HepG2 (cell line): ENCODE data around the gene RSF1. TPM values are rescaled to one million over a fixed set of nuclear protein-coding genes. Genes with fewer than 3 reads are reported as not detected.

Experiments used
- FIP1L1 ChIP-seq: fragments of 200-400 bp; formaldehyde crosslinking; IDR thresholded peaks from 2 replicates; pipeline ENCODE4 v1.6.1; 2018; ENCODE audit warnings: low read depth, mild to moderate bottlenecking, low read length, moderate library complexity, borderline replicate concordance; ENCODE audit not compliant: insufficient read depth
- PAWR ChIP-seq: sonication (generic); formaldehyde crosslinking; IDR thresholded peaks from 2 replicates; pipeline ENCODE4 v1.4.0; 2020; ENCODE audit warnings: missing genetic modification reagents, mild to moderate bottlenecking, borderline replicate concordance
- RORA ChIP-seq: sonication (generic); formaldehyde crosslinking; IDR thresholded peaks from 2 replicates; pipeline ENCODE4 v1.5.0; 2020; ENCODE audit warnings: mild to moderate bottlenecking, missing genetic modification reagents, moderate library complexity
- SP140L ChIP-seq: sonication (generic); formaldehyde crosslinking; IDR thresholded peaks from 2 replicates; pipeline ENCODE4 v1.4.0; 2020; ENCODE audit warnings: missing genetic modification reagents, borderline replicate concordance
- TBX3 ChIP-seq: fragments of 450-650 bp; IDR thresholded peaks from 2 replicates; pipeline ENCODE4 v1.6.1; 2017; ENCODE audit warnings: antibody characterized with exemption, mild to moderate bottlenecking, inconsistent platforms, borderline replicate concordance
- ZFP37 ChIP-seq: sonication (generic); formaldehyde crosslinking; IDR thresholded peaks from 2 replicates; pipeline ENCODE4 v1.4.0; 2020; ENCODE audit warnings: missing genetic modification reagents, borderline replicate concordance
- ZNF296 ChIP-seq: sonication (generic); formaldehyde crosslinking; conservative IDR thresholded peaks from 2 replicates; pipeline ENCODE4 v1.5.0; 2020; ENCODE audit warnings: mild to moderate bottlenecking, missing genetic modification reagents
- ZNF335 ChIP-seq: sonication (generic); formaldehyde crosslinking; IDR thresholded peaks from 2 replicates; pipeline ENCODE4 v1.4.0; 2020; ENCODE audit warnings: missing genetic modification reagents
- ZNF776 ChIP-seq: sonication (generic); formaldehyde crosslinking; IDR thresholded peaks from 2 replicates; pipeline ENCODE4 v1.4.0; 2020; ENCODE audit warnings: mild to moderate bottlenecking, missing genetic modification reagents
- ZSCAN9 ChIP-seq: IDR thresholded peaks from 2 replicates; pipeline ENCODE4 v1.6.1; 2016; ENCODE audit warnings: borderline replicate concordance
- polyA plus RNA-seq, 8 experiments: library from polyadenylated mRNA; depleted of rRNA in 3 of 8; stranded (reverse) in 7 of 8; unstranded in 1 of 8; fragments of >200 nt; fragmentation: Illumina TruSeq in 4 of 8; extraction: Trizol in 4 of 8; gene quantifications; 2 replicates each; pipeline versions ENCODE4 v1.2.1 to v1.2.3, GENCODE V29; 2011 to 2016; ENCODE audit warnings: low read depth in 4 of 8, missing spikeins in 1 of 8, mixed read lengths in 1 of 8; ENCODE audit not compliant: insufficient read depth in 1 of 8
- total RNA-seq, 5 experiments: library from RNA; depleted of rRNA; stranded (reverse); fragments of >200 nt; fragmentation: Illumina TruSeq; extraction: Trizol; gene quantifications; 2 replicates each; pipeline ENCODE4 v1.2.3, GENCODE V29; 2016; ENCODE audit warnings: low read depth in 1 of 5
- TF ChIP-seq, protein P1 (sequence below): sonication (generic); formaldehyde crosslinking; IDR thresholded peaks from 2 replicates; pipeline ENCODE4 v1.4.0; 2020; ENCODE audit warnings: missing genetic modification reagents
- TF ChIP-seq, protein P2 (sequence below), 2 experiments: sonication (generic) in 1 of 2; formaldehyde crosslinking in 1 of 2; IDR thresholded peaks; 2 replicates each; pipeline versions ENCODE4 v1.6.1 to v1.9.0; 2014 to 2022; ENCODE audit warnings: antibody characterized with exemption in 1 of 2, borderline replicate concordance in 1 of 2, inconsistent platforms in 1 of 2, low read depth in 1 of 2, missing genetic modification reagents in 1 of 2
- TF ChIP-seq, protein P3 (sequence below): IDR thresholded peaks from 2 replicates; pipeline ENCODE4 v1.4.0; 2020; ENCODE audit warnings: mild to moderate bottlenecking, missing genetic modification reagents

RSF1 gene
- total and polyA plus RNA-seq, 2 of the 13 experiments (the other 11 are each of a cell fraction or from before 2014, with no cell fraction given): 15.5 to 33.1 TPM

DNA sequence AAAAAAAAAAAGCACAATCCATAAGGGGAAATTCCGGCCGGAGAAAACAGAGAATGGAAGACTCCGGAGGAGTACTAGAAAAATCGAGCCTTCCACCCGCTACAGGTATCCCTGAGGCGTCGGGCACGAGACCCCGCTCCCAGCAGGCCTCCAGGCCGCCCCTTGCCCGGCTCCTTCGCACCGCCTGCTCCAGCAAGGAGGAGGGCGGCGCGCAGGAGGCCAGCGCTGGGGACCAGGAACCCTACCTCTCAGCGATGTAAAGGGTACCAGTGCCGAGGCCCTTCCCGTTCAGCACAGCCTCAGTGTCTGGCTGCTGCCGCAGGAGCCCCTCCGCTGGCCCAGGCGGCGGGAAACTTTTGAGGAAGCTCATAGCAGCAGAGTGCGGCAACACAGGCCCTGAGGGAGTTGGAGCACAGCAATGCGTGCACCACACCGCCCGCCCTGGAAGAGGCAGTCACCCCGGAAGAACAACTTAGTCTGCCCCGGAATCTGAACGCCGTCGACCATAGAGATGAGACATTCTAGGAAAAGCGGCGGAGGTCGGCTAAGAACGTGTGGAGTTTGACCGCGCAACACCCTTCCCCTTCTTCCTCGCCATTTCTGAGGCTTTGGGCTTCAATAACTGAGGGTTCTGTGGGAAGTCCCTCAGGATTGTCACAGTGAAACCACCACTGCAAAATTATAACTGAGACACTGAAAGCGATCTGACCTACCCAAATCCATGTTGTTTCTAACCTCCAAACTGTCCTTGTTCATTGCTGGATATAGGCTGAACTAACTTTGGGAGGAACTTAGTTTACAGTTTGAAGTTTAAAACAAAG, 183.0 kb downstream of the RSF1 start, which contains the start of gene CLNS1A (continued):
- TF ChIP-seq SP140L (CRISPR knock-in tag) (0 out of 2 replicates have a peak, but pooled peaks have one; percentile 29), ZNF335 (CRISPR knock-in tag) (peak; percentile 41; the same call in 1 of the 2 replicates), PAWR (CRISPR knock-in tag) (no peak), TBX3 (no peak), RORA (CRISPR knock-in tag) (no peak), ZNF296 (CRISPR knock-in tag) (no peak), FIP1L1 (no peak), ZSCAN9 (peak; percentile 72; the same call in 1 of the 2 replicates), ZNF776 (no peak), ZFP37 (CRISPR knock-in tag) (peak; percentile 73; the same call in 1 of the 2 replicates)
- TF ChIP-seq, protein P1, sequence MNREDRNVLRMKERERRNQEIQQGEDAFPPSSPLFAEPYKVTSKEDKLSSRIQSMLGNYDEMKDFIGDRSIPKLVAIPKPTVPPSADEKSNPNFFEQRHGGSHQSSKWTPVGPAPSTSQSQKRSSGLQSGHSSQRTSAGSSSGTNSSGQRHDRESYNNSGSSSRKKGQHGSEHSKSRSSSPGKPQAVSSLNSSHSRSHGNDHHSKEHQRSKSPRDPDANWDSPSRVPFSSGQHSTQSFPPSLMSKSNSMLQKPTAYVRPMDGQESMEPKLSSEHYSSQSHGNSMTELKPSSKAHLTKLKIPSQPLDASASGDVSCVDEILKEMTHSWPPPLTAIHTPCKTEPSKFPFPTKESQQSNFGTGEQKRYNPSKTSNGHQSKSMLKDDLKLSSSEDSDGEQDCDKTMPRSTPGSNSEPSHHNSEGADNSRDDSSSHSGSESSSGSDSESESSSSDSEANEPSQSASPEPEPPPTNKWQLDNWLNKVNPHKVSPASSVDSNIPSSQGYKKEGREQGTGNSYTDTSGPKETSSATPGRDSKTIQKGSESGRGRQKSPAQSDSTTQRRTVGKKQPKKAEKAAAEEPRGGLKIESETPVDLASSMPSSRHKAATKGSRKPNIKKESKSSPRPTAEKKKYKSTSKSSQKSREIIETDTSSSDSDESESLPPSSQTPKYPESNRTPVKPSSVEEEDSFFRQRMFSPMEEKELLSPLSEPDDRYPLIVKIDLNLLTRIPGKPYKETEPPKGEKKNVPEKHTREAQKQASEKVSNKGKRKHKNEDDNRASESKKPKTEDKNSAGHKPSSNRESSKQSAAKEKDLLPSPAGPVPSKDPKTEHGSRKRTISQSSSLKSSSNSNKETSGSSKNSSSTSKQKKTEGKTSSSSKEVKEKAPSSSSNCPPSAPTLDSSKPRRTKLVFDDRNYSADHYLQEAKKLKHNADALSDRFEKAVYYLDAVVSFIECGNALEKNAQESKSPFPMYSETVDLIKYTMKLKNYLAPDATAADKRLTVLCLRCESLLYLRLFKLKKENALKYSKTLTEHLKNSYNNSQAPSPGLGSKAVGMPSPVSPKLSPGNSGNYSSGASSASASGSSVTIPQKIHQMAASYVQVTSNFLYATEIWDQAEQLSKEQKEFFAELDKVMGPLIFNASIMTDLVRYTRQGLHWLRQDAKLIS (CRISPR knock-in tag): peak; percentile 80
- TF ChIP-seq, protein P2, sequence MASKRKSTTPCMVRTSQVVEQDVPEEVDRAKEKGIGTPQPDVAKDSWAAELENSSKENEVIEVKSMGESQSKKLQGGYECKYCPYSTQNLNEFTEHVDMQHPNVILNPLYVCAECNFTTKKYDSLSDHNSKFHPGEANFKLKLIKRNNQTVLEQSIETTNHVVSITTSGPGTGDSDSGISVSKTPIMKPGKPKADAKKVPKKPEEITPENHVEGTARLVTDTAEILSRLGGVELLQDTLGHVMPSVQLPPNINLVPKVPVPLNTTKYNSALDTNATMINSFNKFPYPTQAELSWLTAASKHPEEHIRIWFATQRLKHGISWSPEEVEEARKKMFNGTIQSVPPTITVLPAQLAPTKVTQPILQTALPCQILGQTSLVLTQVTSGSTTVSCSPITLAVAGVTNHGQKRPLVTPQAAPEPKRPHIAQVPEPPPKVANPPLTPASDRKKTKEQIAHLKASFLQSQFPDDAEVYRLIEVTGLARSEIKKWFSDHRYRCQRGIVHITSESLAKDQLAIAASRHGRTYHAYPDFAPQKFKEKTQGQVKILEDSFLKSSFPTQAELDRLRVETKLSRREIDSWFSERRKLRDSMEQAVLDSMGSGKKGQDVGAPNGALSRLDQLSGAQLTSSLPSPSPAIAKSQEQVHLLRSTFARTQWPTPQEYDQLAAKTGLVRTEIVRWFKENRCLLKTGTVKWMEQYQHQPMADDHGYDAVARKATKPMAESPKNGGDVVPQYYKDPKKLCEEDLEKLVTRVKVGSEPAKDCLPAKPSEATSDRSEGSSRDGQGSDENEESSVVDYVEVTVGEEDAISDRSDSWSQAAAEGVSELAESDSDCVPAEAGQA (IDR thresholded peaks at IDR 0.05; ENCODE audit: low read depth): peak; percentile 81
- TF ChIP-seq, protein P2 (CRISPR knock-in tag; IDR thresholded peaks at IDR 0.05; ENCODE audit: borderline replicate concordance): no peak
- TF ChIP-seq, protein P3, sequence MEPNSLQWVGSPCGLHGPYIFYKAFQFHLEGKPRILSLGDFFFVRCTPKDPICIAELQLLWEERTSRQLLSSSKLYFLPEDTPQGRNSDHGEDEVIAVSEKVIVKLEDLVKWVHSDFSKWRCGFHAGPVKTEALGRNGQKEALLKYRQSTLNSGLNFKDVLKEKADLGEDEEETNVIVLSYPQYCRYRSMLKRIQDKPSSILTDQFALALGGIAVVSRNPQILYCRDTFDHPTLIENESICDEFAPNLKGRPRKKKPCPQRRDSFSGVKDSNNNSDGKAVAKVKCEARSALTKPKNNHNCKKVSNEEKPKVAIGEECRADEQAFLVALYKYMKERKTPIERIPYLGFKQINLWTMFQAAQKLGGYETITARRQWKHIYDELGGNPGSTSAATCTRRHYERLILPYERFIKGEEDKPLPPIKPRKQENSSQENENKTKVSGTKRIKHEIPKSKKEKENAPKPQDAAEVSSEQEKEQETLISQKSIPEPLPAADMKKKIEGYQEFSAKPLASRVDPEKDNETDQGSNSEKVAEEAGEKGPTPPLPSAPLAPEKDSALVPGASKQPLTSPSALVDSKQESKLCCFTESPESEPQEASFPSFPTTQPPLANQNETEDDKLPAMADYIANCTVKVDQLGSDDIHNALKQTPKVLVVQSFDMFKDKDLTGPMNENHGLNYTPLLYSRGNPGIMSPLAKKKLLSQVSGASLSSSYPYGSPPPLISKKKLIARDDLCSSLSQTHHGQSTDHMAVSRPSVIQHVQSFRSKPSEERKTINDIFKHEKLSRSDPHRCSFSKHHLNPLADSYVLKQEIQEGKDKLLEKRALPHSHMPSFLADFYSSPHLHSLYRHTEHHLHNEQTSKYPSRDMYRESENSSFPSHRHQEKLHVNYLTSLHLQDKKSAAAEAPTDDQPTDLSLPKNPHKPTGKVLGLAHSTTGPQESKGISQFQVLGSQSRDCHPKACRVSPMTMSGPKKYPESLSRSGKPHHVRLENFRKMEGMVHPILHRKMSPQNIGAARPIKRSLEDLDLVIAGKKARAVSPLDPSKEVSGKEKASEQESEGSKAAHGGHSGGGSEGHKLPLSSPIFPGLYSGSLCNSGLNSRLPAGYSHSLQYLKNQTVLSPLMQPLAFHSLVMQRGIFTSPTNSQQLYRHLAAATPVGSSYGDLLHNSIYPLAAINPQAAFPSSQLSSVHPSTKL (CRISPR knock-in tag): peak; percentile 65; the same call in 1 of the 2 replicates
